Inflammatory macrophage (primary cell): Measurements from ENCODE around the gene PLIN3.
"Not testable (repeated sequence)": the region's sequence is repeated elsewhere in the genome, so short reads cannot be mapped to it uniquely, and the experiment has no call there.

Experiments
- DNase-seq, 2 donors: peaks; one replicate each; pipeline ENCODE4 v3.0.0-alpha.2; 2020 to 2022
- total RNA-seq, 18 experiments: gene quantifications; one replicate each; lab custom pipeline; 2026; ENCODE audit warnings: mixed read lengths in 6 of 18, inconsistent platforms in 2 of 18; lab: John Stamatoyannopoulos, UW

PLIN3 gene, protein sequence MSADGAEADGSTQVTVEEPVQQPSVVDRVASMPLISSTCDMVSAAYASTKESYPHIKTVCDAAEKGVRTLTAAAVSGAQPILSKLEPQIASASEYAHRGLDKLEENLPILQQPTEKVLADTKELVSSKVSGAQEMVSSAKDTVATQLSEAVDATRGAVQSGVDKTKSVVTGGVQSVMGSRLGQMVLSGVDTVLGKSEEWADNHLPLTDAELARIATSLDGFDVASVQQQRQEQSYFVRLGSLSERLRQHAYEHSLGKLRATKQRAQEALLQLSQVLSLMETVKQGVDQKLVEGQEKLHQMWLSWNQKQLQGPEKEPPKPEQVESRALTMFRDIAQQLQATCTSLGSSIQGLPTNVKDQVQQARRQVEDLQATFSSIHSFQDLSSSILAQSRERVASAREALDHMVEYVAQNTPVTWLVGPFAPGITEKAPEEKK
- total RNA-seq, result 111 to 257 (median 159) reads per million in 18 experiments

- DNase-seq, result peak; percentile 96 to 97
These were observed at the start of gene PLIN3 for GRCh38 chr19:4867534-4868285. Gene PLIN3 (minus strand): TSS chr19:4867667. CDS start chr19:4861394, 6,273 bp downstream.

GRCh38 chr19:4916292-4917082 is 49.0 kb upstream of the PLIN3 start:
- peak in 1 of 2 donors; percentile 22 for DNase-seq

GRCh38 chr19:4914736-4915501 is 47.5 kb upstream of the PLIN3 start:
- DNase-seq, result peak; percentile 10 to 37

- no peak for DNase-seq
These were observed 46.7 kb upstream of the PLIN3 start for GRCh38 chr19:4913996-4914735.

DNA sequence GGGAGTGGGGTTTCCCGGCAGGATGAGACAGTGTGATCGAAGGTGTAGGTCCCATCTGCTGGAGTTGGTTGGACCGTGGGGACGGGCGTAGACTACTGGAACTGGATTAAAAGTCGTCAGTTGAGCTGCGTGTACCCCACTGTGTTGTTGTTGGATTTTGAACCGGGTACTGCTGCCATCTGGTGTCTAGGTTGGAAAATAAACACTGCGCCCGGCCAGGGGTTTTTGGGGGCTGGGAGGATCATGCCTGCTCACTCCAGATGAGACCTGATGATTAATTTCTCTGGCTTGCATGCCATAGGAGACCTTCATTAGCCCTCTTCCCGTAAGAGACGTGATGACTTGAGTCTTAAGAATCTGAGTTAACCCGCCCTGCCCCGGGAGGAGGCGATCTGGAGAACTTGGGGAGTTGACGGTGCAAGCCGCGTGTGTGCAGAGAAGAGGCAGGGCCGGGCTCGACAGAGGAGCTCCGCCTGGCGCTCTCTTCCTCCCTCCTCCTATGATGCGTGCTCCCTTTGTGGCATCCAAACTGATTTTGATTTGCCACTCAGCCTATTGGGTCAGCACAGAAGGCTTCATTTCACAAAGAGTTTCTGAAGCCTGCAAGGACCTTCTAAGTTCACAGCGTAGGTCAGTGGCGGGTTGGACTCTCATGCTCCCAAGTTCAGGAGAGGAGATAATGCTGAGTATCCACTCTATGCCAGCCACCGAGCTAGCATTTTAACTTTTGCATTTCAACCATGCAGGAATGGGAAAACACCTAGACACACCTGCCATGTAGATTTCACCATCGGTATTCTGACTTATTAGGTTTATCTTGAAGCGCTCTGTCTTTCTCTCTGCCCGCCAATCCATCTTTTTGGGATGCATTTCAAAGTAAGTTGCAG is 44.6 kb upstream of the PLIN3 start:
- DNase-seq, result peak; percentile 37 to 56

GRCh38 chr19:4911314-4911713 is 43.8 kb upstream of the PLIN3 start:
- DNase-seq, result no peak

GRCh38 chr19:4910594-4911281 is 43.3 kb upstream of the PLIN3 start:
- DNase-seq, result peak; percentile 48 to 64

- peak; percentile 90 to 91 for DNase-seq
These were observed 42.6 kb upstream of the PLIN3 start for GRCh38 chr19:4909897-4910593.

DNA sequence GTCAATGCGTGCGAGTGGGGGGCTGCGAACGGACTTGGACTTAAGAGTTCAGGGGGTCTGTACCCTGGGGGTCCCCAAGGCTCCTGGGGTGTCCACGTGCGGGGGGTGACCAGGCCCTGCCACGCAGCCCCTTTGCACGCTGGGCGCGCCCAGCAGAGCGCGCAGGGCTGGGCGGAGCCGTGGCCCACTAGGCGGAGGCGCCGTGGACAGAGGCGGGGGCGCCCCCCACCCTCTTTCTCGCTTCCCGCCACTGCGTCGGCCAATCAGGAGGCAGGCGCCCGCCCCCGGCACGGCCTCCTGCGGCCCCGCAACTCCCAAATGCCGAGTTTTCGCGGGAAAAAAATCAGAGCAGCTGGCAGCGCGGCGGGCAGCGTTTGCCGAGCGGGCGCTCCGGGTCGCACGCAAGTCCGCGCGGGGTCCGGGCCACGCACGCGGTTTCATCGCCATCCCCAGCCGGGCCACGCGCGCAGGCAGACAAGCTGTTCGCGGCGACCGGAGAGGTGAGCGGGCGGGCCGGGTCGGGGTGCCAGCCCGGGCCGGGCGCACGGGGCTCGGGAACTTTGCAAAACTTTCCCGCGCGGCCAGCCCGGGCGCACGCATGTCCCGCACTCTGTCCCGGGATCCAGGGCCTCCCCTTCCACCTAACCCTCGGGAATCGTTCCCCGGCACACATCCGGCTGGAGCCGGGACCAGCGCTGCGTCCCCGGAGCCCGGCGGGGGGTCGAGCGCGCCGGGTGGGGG is 41.9 kb upstream of the PLIN3 start, which contains the start of gene UHRF1:
Gene UHRF1, plus strand, starts transcription at position 346 of the 741 bp plus-strand sequence. CDS start 1,385 bp downstream, outside the sequence.
- DNase-seq, result peak; percentile 2 to 28

DNA sequence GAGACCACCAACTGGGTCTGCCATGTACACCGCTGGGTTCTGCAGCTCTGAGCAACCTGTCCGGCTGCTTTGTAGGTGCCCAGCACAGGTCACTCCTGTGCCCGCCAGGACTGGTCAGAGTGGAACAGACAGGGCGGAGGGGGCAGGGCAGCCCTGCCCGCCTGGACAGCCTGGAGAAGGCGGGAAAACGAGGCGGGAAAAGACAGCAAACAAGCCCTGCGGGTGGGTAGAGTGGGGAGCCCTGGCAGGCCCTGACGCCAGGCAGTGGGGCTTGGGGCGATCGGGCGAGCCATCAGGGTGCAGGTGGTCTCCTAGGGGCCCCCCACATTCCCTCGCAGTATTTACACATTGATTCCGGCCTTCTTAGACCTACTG is 41.3 kb upstream of the PLIN3 start:
- no peak for DNase-seq

- no peak for DNase-seq
These were observed 40.9 kb upstream of the PLIN3 start for GRCh38 chr19:4908360-4908759.

DNA sequence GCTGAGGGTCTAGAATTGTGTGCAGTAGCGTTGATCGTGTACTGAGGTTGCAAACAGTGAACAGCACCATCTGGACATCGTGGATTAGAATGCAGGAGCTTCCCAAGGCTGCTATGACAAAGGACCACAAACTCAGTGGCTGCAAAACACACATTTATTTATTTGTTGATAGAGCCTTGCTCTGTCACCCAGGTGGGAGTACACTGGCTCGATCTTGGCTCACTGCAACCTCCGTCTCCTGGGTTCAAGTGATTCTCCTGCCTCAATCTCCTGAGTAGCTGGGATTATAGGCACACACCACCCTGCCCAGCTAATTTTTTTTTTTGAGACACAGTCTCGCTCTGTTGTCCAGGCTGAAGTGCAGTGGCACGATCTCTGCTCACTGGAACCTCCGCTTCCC is 39.5 kb upstream of the PLIN3 start:
- no peak for DNase-seq

- no peak for DNase-seq
These were observed 37.0 kb upstream of the PLIN3 start for GRCh38 chr19:4904481-4904880.

DNA sequence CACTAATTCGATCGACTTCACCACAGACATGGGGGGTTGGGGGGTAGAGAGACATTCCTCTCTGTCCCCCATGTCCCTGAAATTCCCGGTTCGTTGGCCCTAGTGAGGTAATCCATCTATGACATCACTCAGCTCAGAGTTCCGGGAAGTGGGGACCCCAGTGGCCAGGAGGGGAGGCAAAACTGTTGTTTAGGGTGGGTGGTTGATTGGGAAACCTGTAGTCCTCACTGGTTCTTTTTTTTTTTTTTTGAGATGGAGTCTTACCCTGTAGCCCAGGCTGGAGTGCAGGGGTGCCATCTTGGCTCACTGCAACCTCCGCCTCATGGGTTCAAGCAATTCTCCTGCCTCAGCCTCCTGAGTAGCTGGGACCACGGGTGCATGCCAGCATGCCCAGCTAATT is 35.3 kb upstream of the PLIN3 start, which contains the start of gene ARRDC5:
Gene ARRDC5, minus strand, starts transcription at position 101 of the 400 bp plus-strand sequence. Its CDS starts 71 bp downstream, at position 30.
- no peak for DNase-seq

DNA sequence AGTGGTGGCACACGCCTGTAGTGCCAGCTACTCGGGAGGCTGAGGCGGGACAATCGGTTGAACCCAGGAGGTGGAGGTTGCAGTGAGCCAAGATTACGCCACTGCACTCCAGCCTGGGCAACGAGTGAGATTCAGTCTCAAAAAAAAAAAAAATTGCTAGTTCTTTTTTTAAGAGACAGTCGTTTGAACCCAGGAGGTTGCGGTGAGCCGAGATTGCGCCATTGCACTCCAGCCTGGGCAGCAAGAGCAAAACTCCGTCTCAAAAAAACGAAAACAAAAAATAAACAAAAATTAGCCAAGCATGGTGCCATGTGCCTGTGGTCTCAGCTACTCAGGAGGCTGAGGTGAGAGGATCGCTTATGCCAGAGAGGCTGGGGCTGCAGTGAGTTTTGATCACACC is 33.4 kb upstream of the PLIN3 start:
- peak; percentile 45 to 60 for DNase-seq

DNA sequence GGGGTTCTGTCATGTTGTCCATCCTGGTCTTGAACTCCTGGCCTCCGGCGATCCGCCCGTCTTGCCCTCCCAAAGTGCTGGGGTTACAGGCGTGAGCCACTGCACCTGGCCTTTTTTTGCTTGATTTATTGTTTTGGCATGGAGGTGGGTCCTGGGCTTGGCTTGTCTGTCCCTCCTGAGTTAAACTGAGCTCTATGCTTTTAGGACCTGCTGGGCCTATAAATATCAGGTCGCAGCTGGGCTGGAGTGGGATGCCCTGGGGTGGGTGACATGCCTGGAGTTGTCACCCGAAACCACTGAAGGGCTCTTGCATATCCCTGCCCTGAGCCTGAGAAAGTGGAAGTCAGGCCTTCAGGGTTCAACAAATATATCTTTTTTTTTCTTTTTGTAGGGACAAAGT is 29.7 kb upstream of the PLIN3 start:
- DNase-seq, result no peak

GRCh38 chr19:4896372-4896771 is 28.9 kb upstream of the PLIN3 start:
- peak; percentile 31 to 45 for DNase-seq

GRCh38 chr19:4892962-4893361 is 25.5 kb upstream of the PLIN3 start:
- DNase-seq, result not testable (repeated sequence)
